WTC11 (cell line): Measurements from ENCODE around the gene OR9Q2. TPM values are rescaled to one million over a fixed set of nuclear protein-coding genes. Genes with fewer than 3 reads are reported as not detected.

Source experiments
- ATAC-seq: fragments of 200-7000 bp; cut with Tn5 transposase; 2 replicates; pipeline ENCODE4 v1.10.0; 2021; ENCODE audit warnings: mild to moderate bottlenecking, moderate library complexity
- CTCF ChIA-PET: fragments of 300-600 bp; sonication (Branson Sonifier 250); formaldehyde crosslinking; loops from one replicate; lab custom pipeline; 2021; ENCODE audit warnings: antibody characterized with exemption; lab: Charles Lee
- POLR2A ChIA-PET: fragments of 350-600 bp; sonication (Branson Sonifier 250); formaldehyde crosslinking; loops from one replicate; lab custom pipeline; 2021; ENCODE audit warnings: antibody characterized with exemption; lab: Charles Lee
- DNase-seq: peaks from one replicate; pipeline ENCODE4 v3.0.0; 2021; ENCODE audit warnings: low spot score
- H3K27ac Mint-ChIP-seq: 2 replicates; pipeline ENCODE4 v1.8.0; 2021; ENCODE audit warnings: mixed read lengths
- H3K27me3 Mint-ChIP-seq: 2 replicates; pipeline ENCODE4 v1.8.0; 2021; ENCODE audit warnings: low read depth, mild to moderate bottlenecking, moderate library complexity, mixed read lengths
- H3K36me3 Mint-ChIP-seq: 2 replicates; pipeline ENCODE4 v1.8.0; 2021; ENCODE audit warnings: mixed read lengths
- H3K4me1 Mint-ChIP-seq: 2 replicates; pipeline ENCODE4 v1.8.0; 2022; ENCODE audit warnings: mixed read lengths
- H3K4me3 Mint-ChIP-seq: 2 replicates; pipeline ENCODE4 v1.8.0; 2021; ENCODE audit warnings: mild to moderate bottlenecking, moderate library complexity, mixed read lengths
- H3K9me3 Mint-ChIP-seq: 2 replicates; pipeline ENCODE4 v1.8.0; 2021; ENCODE audit warnings: mixed read lengths
- ATF2 ChIP-seq: sonication (generic); formaldehyde crosslinking; IDR thresholded peaks from 2 replicates; pipeline ENCODE4 v1.8.1; 2022; ENCODE audit warnings: low read depth, missing genetic modification reagents, borderline replicate concordance
- ATF6 ChIP-seq: sonication (generic); formaldehyde crosslinking; IDR thresholded peaks from 2 replicates; pipeline ENCODE4 v1.8.1; 2023; ENCODE audit warnings: mild to moderate bottlenecking, missing genetic modification reagents
- CDX4 ChIP-seq: fragments of 250-450 bp; sonication (Bioruptor Pico); IDR thresholded peaks from 2 replicates; pipeline ENCODE4 v1.9.0; 2021; ENCODE audit warnings: moderate library complexity, mild to moderate bottlenecking, inconsistent platforms, borderline replicate concordance
- CTCF ChIP-seq: fragments of 200-600 bp; IDR thresholded peaks from 2 replicates; pipeline ENCODE4 v1.8.0; 2022; ENCODE audit warnings: antibody characterized with exemption
- E2F5 ChIP-seq: sonication (generic); formaldehyde crosslinking; IDR thresholded peaks from 2 replicates; pipeline ENCODE4 v1.8.1; 2022; ENCODE audit warnings: mild to moderate bottlenecking, moderate library complexity, missing genetic modification reagents
- EMX1 ChIP-seq: fragments of 250-450 bp; sonication (Bioruptor Pico); IDR thresholded peaks from 2 replicates; pipeline ENCODE4 v1.8.0; 2021; ENCODE audit warnings: mild to moderate bottlenecking
- FOXP1 ChIP-seq: sonication (generic); formaldehyde crosslinking; IDR thresholded peaks from 2 replicates; pipeline ENCODE4 v1.8.0; 2022; ENCODE audit warnings: missing genetic modification reagents, mild to moderate bottlenecking, moderate library complexity, borderline replicate concordance
- FOXP4 ChIP-seq: sonication (generic); formaldehyde crosslinking; IDR thresholded peaks from 2 replicates; pipeline ENCODE4 v1.8.0; 2022; ENCODE audit warnings: mild to moderate bottlenecking, missing genetic modification reagents
- HMGA2 ChIP-seq: fragments of 250-450 bp; sonication (Bioruptor Pico); IDR thresholded peaks from 2 replicates; pipeline ENCODE4 v1.4.0; 2021; ENCODE audit warnings: mild to moderate bottlenecking, moderate library complexity
- JAZF1 ChIP-seq: fragments of 250-450 bp; sonication (Bioruptor Pico); IDR thresholded peaks from 2 replicates; pipeline ENCODE4 v1.9.0; 2021; ENCODE audit warnings: moderate library complexity, mild to moderate bottlenecking, inconsistent platforms
- JUN ChIP-seq: sonication (generic); formaldehyde crosslinking; IDR thresholded peaks from 2 replicates; pipeline ENCODE4 v1.8.0; 2023; ENCODE audit warnings: mild to moderate bottlenecking, missing genetic modification reagents
- NR1H2 ChIP-seq: sonication (generic); formaldehyde crosslinking; IDR thresholded peaks from 2 replicates; pipeline ENCODE4 v1.9.0; 2021; ENCODE audit warnings: mild to moderate bottlenecking, moderate library complexity, missing genetic modification reagents
- NR3C1 ChIP-seq: sonication (generic); formaldehyde crosslinking; conservative IDR thresholded peaks from 2 replicates; pipeline ENCODE4 v1.8.1; 2023; ENCODE audit warnings: low read depth, mild to moderate bottlenecking, missing genetic modification reagents
- RORB ChIP-seq: fragments of 250-450 bp; sonication (Bioruptor Pico); IDR thresholded peaks from 2 replicates; pipeline ENCODE4 v1.9.0; 2021; ENCODE audit warnings: mild to moderate bottlenecking
- SOX15 ChIP-seq: fragments of 250-450 bp; sonication (Bioruptor Pico); IDR thresholded peaks from 2 replicates; pipeline ENCODE4 v1.9.0; 2021; ENCODE audit warnings: mild to moderate bottlenecking
- TCF7 ChIP-seq: sonication (generic); formaldehyde crosslinking; IDR thresholded peaks from 2 replicates; pipeline ENCODE4 v1.8.0; 2022; ENCODE audit warnings: mild to moderate bottlenecking, low read depth, missing genetic modification reagents, moderate library complexity
- TEAD1 ChIP-seq: sonication (generic); formaldehyde crosslinking; IDR thresholded peaks from 2 replicates; pipeline ENCODE4 v1.8.0; 2022; ENCODE audit warnings: mild to moderate bottlenecking, missing genetic modification reagents
- USF1 ChIP-seq: sonication (generic); formaldehyde crosslinking; IDR thresholded peaks from 2 replicates; pipeline ENCODE4 v1.8.0; 2022; ENCODE audit warnings: mild to moderate bottlenecking, missing genetic modification reagents
- ZBTB43 ChIP-seq: sonication (generic); formaldehyde crosslinking; IDR thresholded peaks from 2 replicates; pipeline ENCODE4 v1.8.1; 2023; ENCODE audit warnings: mild to moderate bottlenecking, missing genetic modification reagents
- ZMAT4 ChIP-seq: fragments of 250-450 bp; sonication (Bioruptor Pico); IDR thresholded peaks from 2 replicates; pipeline ENCODE4 v1.9.0; 2021; ENCODE audit warnings: mild to moderate bottlenecking
- ZNF138 ChIP-seq: sonication (generic); formaldehyde crosslinking; conservative IDR thresholded peaks from 2 replicates; pipeline ENCODE4 v1.8.1; 2022; ENCODE audit warnings: mild to moderate bottlenecking, moderate library complexity, missing genetic modification reagents
- ZNF219 ChIP-seq: sonication (generic); formaldehyde crosslinking; IDR thresholded peaks from 2 replicates; pipeline ENCODE4 v1.8.0; 2023; ENCODE audit warnings: missing genetic modification reagents, mild to moderate bottlenecking, borderline replicate concordance
- ZNF317 ChIP-seq: sonication (generic); formaldehyde crosslinking; IDR thresholded peaks from 2 replicates; pipeline ENCODE4 v1.8.1; 2023; ENCODE audit warnings: low read depth, mild to moderate bottlenecking, moderate library complexity, missing genetic modification reagents, borderline replicate concordance
- ZSCAN18 ChIP-seq: fragments of 250-450 bp; sonication (Bioruptor Pico); IDR thresholded peaks from 2 replicates; pipeline ENCODE4 v2.1.2; 2022; ENCODE audit warnings: mild to moderate bottlenecking, moderate library complexity
- total RNA-seq: library from RNA; stranded (reverse); gene quantifications from 3 replicates; pipeline ENCODE4 v1.2.3, GENCODE V29; 2021

Gene OR9Q2
- total RNA-seq, 1 experiment from 2014 or later = not detected

- peaks cover 13% of the 10 kb centered on the region for H3K9me3 Mint-ChIP-seq
- no peak overlapping the region for H3K4me3 Mint-ChIP-seq
- ChIA-PET POLR2A (no interaction called here), CTCF (no interaction called here)
- peaks cover 11% of the 10 kb centered on the region for H3K4me1 Mint-ChIP-seq
- no peak for DNase-seq
- no peaks in the 10 kb centered on the region for H3K27me3 Mint-ChIP-seq
- H3K27ac Mint-ChIP-seq = no peak overlapping the region
- no peak for ATAC-seq
- no peak for TF ChIP-seq TEAD1 (CRISPR knock-in tag)
- TF ChIP-seq EMX1 (CRISPR knock-in tag) = no peak
- TF ChIP-seq NR1H2 = no peak
- no peak for TF ChIP-seq ZNF317
- TF ChIP-seq ZSCAN18 (CRISPR knock-in tag) = no peak
- no peak for TF ChIP-seq JAZF1 (CRISPR knock-in tag)
- TF ChIP-seq SOX15 (CRISPR knock-in tag) = no peak
- TF ChIP-seq TCF7 (CRISPR knock-in tag) = no peak
- no peak for TF ChIP-seq ZNF219 (CRISPR knock-in tag)
- no peak for TF ChIP-seq ZNF138 (CRISPR knock-in tag)
- no peak for TF ChIP-seq RORB (CRISPR knock-in tag)
- TF ChIP-seq CTCF = no peak
- no peak for TF ChIP-seq CDX4
- no peak for TF ChIP-seq HMGA2 (CRISPR knock-in tag)
- TF ChIP-seq E2F5 (CRISPR knock-in tag) = no peak
- TF ChIP-seq FOXP1 (CRISPR knock-in tag) = no peak
- no peak for TF ChIP-seq ATF2
- TF ChIP-seq, all 79 proteins: peak for 0
- H3K36me3 Mint-ChIP-seq = no peaks in the 10 kb centered on the region
Observed at GRCh38 chr11:58164389-58164788, 24.5 kb upstream of the OR9Q2 start.

- POLR2A ChIA-PET = no interaction called here
- TF ChIP-seq USF1 = no peak
- TF ChIP-seq EMX1 (CRISPR knock-in tag) = no peak
- no peak for TF ChIP-seq JUN (CRISPR knock-in tag)
- TF ChIP-seq ZMAT4 (CRISPR knock-in tag) = no peak
- TF ChIP-seq ZBTB43 (CRISPR knock-in tag) = no peak
- no peak for TF ChIP-seq HMGA2 (CRISPR knock-in tag)
- TF ChIP-seq FOXP4 = no peak
- TF ChIP-seq NR3C1 (CRISPR knock-in tag) = no peak
- TF ChIP-seq RORB (CRISPR knock-in tag) = no peak
- TF ChIP-seq ATF6 = no peak
Observed at GRCh38 chr11:58164990-58165389, 23.9 kb upstream of the OR9Q2 start.

More at GRCh38 chr11:58164990-58165389, 23.9 kb upstream of the OR9Q2 start:
- H3K27ac Mint-ChIP-seq = no peak overlapping the region
- no peak for ATAC-seq
- H3K4me3 Mint-ChIP-seq = no peak overlapping the region
- H3K27me3 Mint-ChIP-seq = no peaks in the 10 kb centered on the region
- no peaks in the 10 kb centered on the region for H3K36me3 Mint-ChIP-seq
- no peak for DNase-seq
- H3K4me1 Mint-ChIP-seq = peaks cover 11% of the 10 kb centered on the region
- CTCF ChIA-PET = no interaction called here
- H3K9me3 Mint-ChIP-seq = peaks cover 7% of the 10 kb centered on the region
